ENCODE data around the gene ACCS.

Gene ACCS

DNA sequence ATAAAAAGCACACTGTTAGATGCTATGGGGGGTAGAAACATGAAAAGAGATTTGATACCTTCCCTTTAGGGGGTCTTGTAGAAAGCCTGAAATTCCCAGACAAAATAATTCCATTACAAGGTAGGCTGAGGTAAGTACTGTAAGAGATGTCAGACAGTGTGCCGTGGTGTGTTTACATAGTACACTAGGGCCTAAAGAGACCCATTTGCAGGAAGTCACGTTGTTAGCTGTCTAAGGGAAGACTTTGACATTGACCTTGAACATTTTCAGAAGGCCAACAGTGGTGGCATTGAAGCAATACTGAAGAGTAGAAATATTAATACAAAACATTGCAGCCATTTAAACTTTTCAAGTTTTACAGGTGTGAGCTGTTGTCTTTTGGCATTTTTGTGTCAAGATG lies 60.2 kb downstream of the ACCS start:
- no peak overlapping the region for H3K4me3 ChIP-seq (ENCODE audit: low read depth, low read length)
- DNase-seq (ENCODE audit: low read depth): no peak
- TF ChIP-seq, protein P1, sequence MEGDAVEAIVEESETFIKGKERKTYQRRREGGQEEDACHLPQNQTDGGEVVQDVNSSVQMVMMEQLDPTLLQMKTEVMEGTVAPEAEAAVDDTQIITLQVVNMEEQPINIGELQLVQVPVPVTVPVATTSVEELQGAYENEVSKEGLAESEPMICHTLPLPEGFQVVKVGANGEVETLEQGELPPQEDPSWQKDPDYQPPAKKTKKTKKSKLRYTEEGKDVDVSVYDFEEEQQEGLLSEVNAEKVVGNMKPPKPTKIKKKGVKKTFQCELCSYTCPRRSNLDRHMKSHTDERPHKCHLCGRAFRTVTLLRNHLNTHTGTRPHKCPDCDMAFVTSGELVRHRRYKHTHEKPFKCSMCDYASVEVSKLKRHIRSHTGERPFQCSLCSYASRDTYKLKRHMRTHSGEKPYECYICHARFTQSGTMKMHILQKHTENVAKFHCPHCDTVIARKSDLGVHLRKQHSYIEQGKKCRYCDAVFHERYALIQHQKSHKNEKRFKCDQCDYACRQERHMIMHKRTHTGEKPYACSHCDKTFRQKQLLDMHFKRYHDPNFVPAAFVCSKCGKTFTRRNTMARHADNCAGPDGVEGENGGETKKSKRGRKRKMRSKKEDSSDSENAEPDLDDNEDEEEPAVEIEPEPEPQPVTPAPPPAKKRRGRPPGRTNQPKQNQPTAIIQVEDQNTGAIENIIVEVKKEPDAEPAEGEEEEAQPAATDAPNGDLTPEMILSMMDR (IDR thresholded peaks at IDR 0.05; ENCODE audit: control insufficient read depth, extremely low read depth, insufficient read depth): no peak

DNA sequence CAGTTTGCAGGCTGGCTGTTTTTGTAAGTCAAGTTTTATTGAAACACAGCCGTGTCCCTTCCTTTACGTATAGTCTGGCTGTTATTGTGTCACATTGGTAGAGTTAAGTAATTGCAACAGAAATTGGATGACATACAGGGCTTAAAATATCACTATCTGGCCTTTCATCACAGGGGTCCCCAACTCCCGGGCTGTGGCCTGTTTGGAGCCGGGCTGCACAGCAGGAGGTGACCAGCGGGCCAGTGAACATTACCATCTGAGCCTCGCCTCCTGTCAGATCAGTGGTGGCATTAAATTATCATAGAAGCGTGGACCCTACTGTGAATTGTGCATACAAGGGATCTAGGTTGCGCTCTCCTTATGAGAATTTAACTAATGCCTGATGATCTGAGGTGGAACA lies 61.1 kb downstream of the ACCS start:
- no peak for DNase-seq (ENCODE audit: low read depth)
- no peak overlapping the region for H3K4me3 ChIP-seq (ENCODE audit: low read depth, low read length)
- TF ChIP-seq, protein P1 (IDR thresholded peaks at IDR 0.05; ENCODE audit: control insufficient read depth, extremely low read depth, insufficient read depth): no peak

DNA sequence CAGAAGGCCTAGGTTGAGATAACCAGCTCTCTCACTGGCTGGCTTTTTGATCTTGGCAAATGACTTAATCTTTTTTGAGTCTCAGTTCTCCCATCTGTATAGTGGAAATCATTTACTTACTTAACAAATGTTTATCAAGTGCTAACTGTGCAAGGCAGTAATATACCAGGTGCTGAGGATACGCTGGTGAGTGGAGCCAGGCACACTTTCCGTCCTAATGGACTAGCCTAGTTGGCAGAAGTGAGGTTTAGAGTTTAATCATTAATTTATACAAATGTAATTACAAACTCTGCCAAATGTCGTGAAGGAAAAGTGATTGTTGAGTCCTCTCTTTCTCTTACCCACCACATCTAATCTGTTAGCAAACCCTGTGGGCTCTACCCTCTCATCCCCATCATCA lies 62.7 kb downstream of the ACCS start:
- no peak for DNase-seq (ENCODE audit: low read depth)
- TF ChIP-seq, protein P1 (IDR thresholded peaks at IDR 0.05; ENCODE audit: control insufficient read depth, extremely low read depth, insufficient read depth): no peak

DNA sequence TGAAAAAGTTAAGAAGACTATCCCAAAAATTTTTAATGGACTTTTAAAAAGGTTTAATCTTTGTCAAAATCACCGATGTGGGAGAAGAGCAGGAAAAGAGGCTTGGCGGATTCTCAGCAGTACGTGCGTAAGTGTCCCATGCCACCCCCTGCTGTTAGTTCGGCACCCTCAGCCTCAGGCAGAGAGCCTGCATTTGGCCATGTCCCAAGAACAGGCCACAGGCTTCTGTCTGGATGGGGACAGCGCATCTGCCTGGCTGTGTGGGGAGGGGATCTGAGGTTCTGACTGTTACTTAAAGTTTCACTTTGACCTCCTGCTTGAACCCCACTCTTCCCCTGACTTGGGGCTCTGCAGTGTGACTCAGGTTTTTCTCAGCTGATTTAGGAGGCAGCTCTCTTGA lies 64.7 kb downstream of the ACCS start:
- TF ChIP-seq, protein P1 (IDR thresholded peaks at IDR 0.05; ENCODE audit: control insufficient read depth, extremely low read depth, insufficient read depth): no peak

More for the DNA sequence above, 62.7 kb downstream of the ACCS start:
- no peak overlapping the region for H3K4me3 ChIP-seq (ENCODE audit: low read depth, low read length)

DNA sequence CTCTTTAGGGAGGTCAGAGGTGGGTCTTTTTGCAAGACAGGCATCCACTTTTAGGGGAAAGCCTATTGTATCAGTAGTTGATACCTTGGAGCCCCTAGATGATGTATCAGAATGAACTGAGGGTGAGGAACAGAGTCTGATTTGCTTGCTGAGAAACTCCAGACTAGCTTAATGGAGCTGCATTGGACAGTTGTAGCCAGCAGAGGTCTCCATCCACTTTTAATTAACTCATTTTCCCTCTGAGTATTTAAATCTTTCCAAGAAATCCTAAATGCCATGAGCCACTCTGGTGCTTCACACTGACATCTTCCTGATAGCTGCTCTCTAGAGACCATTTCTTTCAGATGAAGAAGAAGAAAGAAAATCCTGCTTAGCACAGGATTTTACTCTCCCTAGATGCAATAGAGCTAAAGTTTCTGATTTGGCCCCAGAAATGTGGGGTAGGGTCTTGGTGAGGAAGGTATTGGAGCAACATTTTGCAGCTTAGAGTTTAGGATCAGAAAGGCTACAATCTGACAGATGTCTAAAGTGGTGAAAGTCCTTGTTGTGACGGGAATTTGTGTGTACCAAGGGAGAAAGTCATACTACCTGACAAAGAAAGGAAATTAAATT lies 67.4 kb downstream of the ACCS start:
- H3K4me3 ChIP-seq (ENCODE audit: low read depth, low read length): no peak overlapping the region
- DNase-seq (ENCODE audit: low read depth): no peak
- TF ChIP-seq, protein P1 (IDR thresholded peaks at IDR 0.05; ENCODE audit: control insufficient read depth, extremely low read depth, insufficient read depth): peak; percentile 76

More for the DNA sequence above, 64.7 kb downstream of the ACCS start:
- no peak overlapping the region for H3K4me3 ChIP-seq (ENCODE audit: low read depth, low read length)
- DNase-seq (ENCODE audit: low read depth): no peak
